Measurements from ENCODE around the gene CRKL. TPM values are rescaled to one million over a fixed set of nuclear protein-coding genes. Genes with fewer than 3 reads are reported as not detected.
A peak's percentile ranks its signal among the peaks of the same experiment; 100 is the strongest.

The CRKL gene
- total RNA-seq, 1 experiment from 2014 or later, result 82.5 TPM

DNA sequence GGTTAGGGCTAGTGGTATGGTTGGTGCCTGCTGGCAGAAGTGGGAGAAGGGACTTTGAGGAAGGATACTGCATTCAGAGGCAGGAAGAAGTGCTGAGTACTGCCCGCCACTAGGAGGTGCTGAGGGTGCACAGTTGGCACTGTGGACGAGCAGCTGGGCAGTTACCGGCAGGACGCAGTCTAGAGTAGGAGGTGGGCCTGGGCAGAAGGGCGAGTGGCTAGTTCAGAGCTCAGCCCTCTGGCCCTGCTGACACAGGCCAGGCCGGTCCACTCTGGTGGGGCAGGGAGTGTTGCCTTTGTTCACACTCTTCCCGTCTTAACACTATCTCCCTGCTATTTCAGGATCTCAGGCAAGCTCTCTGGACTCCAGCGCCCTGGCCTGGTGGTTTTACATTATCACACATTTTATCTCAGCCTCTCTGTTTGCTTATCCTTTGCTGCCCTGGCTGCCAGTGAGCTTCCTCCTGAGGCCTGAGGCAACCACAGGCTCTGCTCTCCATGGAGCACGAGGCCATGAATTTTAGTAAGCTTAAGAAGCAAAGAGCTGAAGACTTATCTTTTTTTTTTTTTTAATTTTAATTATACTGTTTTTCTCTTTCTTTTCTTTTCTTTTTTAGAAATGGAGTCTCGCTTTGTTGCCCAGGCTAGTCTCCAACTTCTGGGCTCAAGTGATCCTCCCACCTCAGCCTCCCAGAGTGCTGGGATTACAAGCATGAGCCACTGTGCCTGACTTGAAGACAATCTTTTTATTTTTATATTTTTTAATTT, 31.5 kb upstream of the CRKL start:
- Histone ChIP-seq H3K4me1 (ENCODE audit: insufficient read depth, low read length, poor library complexity, severe bottlenecking) (peaks cover 5% of the 10 kb centered on the region), H3K27ac (ENCODE audit: low read depth, low read length, poor library complexity, severe bottlenecking) (no peak overlapping the region), H3K9me3 (ENCODE audit: low read depth, low read length, poor library complexity, severe bottlenecking) (no peaks in the 10 kb centered on the region), H3K36me3 (ENCODE audit: insufficient read depth, low read length, poor library complexity, severe bottlenecking) (peaks cover 19% of the 10 kb centered on the region), H3K4me3 (ENCODE audit: low read depth, low read length, poor library complexity, severe bottlenecking) (no peak overlapping the region), H3K27me3 (replicated peaks; ENCODE audit: insufficient read depth, low read depth, low read length, poor library complexity) (no peaks in the 10 kb centered on the region)
- ChIA-PET POLR2A (ENCODE audit: low non-redundant PET) (no interaction called here), CTCF (interaction anchor here (0.7 to 1.1 kb wide), 2 partner anchors 72 to 82 kb away, joined by 3 to 4 read pairs; no protein-coding TSS in a partner anchor)
- no TSS peak for BruUV-seq (replicated peaks)
- intact Hi-C loops (cut with micrococcal nuclease; ENCODE audit: unreplicated experiment), result loop anchor here (10.0 kb wide), 1 partner anchor 59 kb away; no protein-coding TSS in a partner anchor
- TF ChIP-seq, protein P1, sequence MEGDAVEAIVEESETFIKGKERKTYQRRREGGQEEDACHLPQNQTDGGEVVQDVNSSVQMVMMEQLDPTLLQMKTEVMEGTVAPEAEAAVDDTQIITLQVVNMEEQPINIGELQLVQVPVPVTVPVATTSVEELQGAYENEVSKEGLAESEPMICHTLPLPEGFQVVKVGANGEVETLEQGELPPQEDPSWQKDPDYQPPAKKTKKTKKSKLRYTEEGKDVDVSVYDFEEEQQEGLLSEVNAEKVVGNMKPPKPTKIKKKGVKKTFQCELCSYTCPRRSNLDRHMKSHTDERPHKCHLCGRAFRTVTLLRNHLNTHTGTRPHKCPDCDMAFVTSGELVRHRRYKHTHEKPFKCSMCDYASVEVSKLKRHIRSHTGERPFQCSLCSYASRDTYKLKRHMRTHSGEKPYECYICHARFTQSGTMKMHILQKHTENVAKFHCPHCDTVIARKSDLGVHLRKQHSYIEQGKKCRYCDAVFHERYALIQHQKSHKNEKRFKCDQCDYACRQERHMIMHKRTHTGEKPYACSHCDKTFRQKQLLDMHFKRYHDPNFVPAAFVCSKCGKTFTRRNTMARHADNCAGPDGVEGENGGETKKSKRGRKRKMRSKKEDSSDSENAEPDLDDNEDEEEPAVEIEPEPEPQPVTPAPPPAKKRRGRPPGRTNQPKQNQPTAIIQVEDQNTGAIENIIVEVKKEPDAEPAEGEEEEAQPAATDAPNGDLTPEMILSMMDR (conservative IDR thresholded peaks at IDR 0.05; ENCODE audit: low read depth, low read length), result peak; percentile 86
- no peak for TF ChIP-seq EZH2 (IDR thresholded peaks at IDR 0.05; ENCODE audit: borderline replicate concordance, low read depth, low read length, poor library complexity, severe bottlenecking)
- peak; percentile 63 for DNase-seq (ENCODE audit: low spot score)

DNA sequence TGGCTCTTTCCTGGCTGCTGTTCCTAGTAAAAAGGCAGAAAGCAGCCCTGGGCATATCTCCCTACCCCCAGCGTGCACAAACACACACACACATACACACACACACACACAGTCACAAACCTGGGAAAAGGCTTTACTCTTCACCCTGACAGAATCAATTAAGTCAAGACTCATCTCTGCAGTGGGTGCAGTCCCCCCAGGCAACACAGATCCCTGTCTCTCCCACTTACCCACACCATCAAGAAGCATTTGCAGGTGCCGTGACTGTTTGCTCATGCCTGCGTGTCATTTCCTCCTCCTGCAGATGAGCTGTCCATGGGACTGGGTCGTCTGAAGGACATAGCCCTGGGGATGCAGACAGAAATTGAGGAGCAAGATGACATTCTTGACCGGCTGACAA, 29.8 kb upstream of the CRKL start:
- H3K27me3 ChIP-seq (replicated peaks; ENCODE audit: insufficient read depth, low read depth, low read length, poor library complexity), result no peaks in the 10 kb centered on the region
- intact Hi-C loops (cut with micrococcal nuclease; ENCODE audit: unreplicated experiment), result loop anchor here (10.0 kb wide), 1 partner anchor 57 kb away; no protein-coding TSS in a partner anchor
- peaks cover 5% of the 10 kb centered on the region for H3K4me1 ChIP-seq (ENCODE audit: insufficient read depth, low read length, poor library complexity, severe bottlenecking)
- no peak for DNase-seq (ENCODE audit: low spot score)
- TF ChIP-seq, protein P1 (conservative IDR thresholded peaks at IDR 0.05; ENCODE audit: low read depth, low read length), result no peak
- no peak for TF ChIP-seq EZH2 (IDR thresholded peaks at IDR 0.05; ENCODE audit: borderline replicate concordance, low read depth, low read length, poor library complexity, severe bottlenecking)
- no peak overlapping the region for H3K4me3 ChIP-seq (ENCODE audit: low read depth, low read length, poor library complexity, severe bottlenecking)
- BruUV-seq (replicated peaks), result no TSS peak
- H3K9me3 ChIP-seq (ENCODE audit: low read depth, low read length, poor library complexity, severe bottlenecking), result no peaks in the 10 kb centered on the region
- H3K36me3 ChIP-seq (ENCODE audit: insufficient read depth, low read length, poor library complexity, severe bottlenecking), result peaks cover 12% of the 10 kb centered on the region
- ChIA-PET CTCF (no interaction called here), POLR2A (ENCODE audit: low non-redundant PET) (no interaction called here)
- H3K27ac ChIP-seq (ENCODE audit: low read depth, low read length, poor library complexity, severe bottlenecking), result no peak overlapping the region

DNA sequence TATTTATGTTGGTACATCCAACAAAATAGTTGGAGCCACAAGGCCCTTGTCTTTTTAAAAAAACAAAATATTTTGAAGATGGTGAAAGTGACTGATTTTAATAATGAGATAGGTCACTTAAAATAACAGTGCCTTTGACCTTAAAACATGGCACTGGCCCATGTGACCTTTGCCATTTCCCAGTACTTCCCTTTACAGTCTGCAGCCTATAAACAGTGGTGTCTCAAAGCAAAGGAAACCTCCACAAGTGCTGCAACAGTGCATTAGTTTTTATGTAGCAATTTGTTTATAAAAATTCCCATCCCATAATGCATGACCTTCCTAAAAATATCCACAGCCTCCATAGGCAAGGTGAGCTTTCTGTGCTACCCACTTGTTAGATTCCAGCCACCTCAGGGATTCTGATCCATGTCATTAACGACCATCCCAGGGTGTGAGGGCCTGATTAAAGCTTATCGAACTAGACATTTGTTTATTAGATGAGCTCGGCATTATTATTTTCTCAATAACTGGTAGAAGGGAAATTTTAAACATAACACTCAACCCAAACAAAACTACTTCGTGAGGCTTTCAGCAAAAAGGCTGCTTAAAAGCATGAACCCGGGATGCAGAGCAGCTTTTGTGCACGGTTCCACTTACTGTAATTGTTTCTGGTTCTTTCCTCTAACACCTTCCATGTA, 28.0 kb upstream of the CRKL start:
- no peaks in the 10 kb centered on the region for H3K27me3 ChIP-seq (replicated peaks; ENCODE audit: insufficient read depth, low read depth, low read length, poor library complexity)
- peaks cover 5% of the 10 kb centered on the region for H3K4me1 ChIP-seq (ENCODE audit: insufficient read depth, low read length, poor library complexity, severe bottlenecking)
- intact Hi-C loops (cut with micrococcal nuclease; ENCODE audit: unreplicated experiment), result loop anchor here (10.0 kb wide), 1 partner anchor 56 kb away; no protein-coding TSS in a partner anchor
- H3K4me3 ChIP-seq (ENCODE audit: low read depth, low read length, poor library complexity, severe bottlenecking), result no peak overlapping the region
- ChIA-PET POLR2A (ENCODE audit: low non-redundant PET) (no interaction called here), CTCF (no interaction called here)
- DNase-seq (ENCODE audit: low spot score), result no peak
- BruUV-seq (replicated peaks), result TSS peak; percentile 43
- H3K36me3 ChIP-seq (ENCODE audit: insufficient read depth, low read length, poor library complexity, severe bottlenecking), result peaks cover 11% of the 10 kb centered on the region
- H3K9me3 ChIP-seq (ENCODE audit: low read depth, low read length, poor library complexity, severe bottlenecking), result no peaks in the 10 kb centered on the region
- H3K27ac ChIP-seq (ENCODE audit: low read depth, low read length, poor library complexity, severe bottlenecking), result no peak overlapping the region
- TF ChIP-seq, protein P1 (conservative IDR thresholded peaks at IDR 0.05; ENCODE audit: low read depth, low read length), result no peak
- no peak for TF ChIP-seq EZH2 (IDR thresholded peaks at IDR 0.05; ENCODE audit: borderline replicate concordance, low read depth, low read length, poor library complexity, severe bottlenecking)

All from A673 (cell line).